ENCODE data around the gene HSDL1. TPM values are rescaled to one million over a fixed set of nuclear protein-coding genes. Genes with fewer than 3 reads are reported as not detected.

Gene HSDL1
- total RNA-seq, 1 experiment from 2014 or later = 17.1 TPM

GRCh38 chr16:84176192-84177053 is 31.4 kb upstream of the HSDL1 start:
- no peak for DNase-seq (ENCODE audit: low read depth)

- no peak for DNase-seq (ENCODE audit: low read depth)
Measured at GRCh38 chr16:84175350-84176081, 30.5 kb upstream of the HSDL1 start.

DNA sequence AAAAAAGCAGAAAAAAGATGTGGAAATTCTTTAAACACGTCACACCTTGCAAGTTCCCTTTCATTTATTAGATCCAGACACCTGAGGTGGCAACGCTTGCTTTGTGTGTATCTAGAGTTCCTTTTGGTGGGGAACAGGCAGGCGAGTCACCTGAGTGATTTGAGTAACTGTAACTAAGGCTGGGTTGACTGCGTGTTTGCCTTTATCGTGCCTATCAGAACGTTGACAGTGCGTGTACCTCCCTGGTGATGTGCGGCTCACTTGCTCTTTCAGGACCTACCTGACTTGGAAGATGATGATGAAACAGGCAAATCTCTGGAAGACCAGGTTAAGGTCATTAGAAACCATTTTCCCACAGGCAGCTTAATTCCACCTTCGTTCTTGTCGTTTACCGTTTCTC is 29.4 kb upstream of the HSDL1 start:
- DNase-seq (ENCODE audit: low read depth) = no peak

DNA sequence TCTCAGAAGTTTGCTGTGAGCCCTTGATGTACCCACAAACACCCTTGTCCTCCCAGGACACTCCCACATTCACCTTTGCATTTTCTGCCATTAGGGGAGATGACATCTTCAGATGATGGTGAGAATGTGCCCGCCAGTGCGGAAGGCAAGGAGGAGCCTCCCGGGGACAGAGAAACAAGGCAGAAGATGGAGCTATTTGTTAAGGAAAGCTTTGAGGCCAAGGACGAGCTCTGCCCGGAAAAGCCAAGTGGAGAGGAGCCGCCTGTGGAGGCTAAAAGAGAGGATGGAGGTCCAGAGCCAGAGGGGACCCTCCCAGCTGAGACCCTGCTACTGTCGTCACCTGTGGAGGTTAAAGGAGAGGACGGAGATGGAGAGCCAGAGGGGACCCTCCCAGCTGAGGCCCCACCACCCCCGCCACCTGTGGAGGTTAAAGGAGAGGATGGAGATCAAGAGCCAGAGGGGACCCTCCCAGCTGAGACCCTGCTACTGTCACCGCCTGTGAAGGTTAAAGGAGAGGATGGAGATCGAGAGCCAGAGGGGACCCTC is 24.9 kb upstream of the HSDL1 start:
- no peak for DNase-seq (ENCODE audit: low read depth)

GRCh38 chr16:84166796-84167695 is 22.1 kb upstream of the HSDL1 start:
- no peak for DNase-seq (ENCODE audit: low read depth)

DNA sequence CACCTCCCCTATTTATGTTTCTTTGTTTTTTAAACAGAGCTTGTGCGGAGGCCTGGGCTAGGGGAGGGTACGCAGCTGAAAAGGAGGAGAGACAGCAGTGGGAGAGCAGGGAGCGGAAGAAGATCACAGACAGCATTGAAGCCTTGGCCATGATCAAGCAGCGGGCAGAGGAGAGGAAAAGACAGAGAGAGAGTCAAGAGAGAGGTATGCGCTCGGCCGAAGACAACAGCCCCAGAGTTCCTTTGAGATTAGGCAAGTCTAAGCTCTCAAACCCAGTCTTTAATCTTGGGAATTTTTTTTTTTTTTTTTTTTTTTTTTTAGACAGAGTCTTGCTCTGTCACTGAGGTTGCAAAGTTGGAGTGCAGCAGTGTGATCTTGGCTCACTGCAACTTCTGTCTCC is 20.8 kb upstream of the HSDL1 start:
- no peak for DNase-seq (ENCODE audit: low read depth)

DNA sequence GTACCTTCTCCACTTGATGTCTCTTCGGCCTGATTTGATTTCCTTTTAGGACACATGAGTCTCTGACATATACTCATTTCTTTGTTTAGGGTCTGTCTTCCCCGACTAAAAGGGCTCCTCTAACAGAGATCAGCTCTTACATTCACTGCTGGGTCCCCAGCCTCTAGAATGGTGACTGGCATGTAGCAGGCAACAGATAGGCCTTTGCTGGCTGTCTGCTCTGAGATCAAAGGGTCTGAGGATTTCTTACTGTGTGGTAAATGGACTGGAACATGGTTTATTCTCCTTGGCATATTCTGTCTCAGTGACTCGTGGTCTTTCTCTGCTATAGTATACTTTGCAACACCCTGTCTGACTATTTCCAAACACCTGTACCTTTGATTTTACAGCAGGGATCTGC is 16.8 kb upstream of the HSDL1 start:
- DNase-seq (ENCODE audit: low read depth) = no peak

- DNase-seq (ENCODE audit: low read depth) = no peak
Measured at GRCh38 chr16:84161037-84161436, 16.1 kb upstream of the HSDL1 start.

DNA sequence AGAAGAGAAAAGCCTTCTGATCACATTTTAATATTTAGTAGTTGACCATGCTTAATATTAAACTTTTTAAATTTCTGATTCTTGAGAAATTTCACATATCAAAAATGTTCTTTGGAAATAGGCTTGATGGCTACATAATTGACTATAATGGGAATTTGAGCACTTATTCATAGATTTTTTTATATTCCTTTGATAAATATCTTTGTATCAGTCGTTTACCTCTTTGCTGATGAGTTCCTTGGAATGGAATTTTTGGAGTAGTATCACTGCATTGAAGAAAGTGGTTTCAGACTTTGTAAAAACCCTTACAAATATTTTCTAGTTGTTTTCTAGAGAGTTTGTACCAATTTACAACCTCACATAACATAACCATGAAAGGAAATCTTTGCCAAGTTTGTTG is 14.8 kb upstream of the HSDL1 start:
- DNase-seq (ENCODE audit: low read depth) = no peak

DNA sequence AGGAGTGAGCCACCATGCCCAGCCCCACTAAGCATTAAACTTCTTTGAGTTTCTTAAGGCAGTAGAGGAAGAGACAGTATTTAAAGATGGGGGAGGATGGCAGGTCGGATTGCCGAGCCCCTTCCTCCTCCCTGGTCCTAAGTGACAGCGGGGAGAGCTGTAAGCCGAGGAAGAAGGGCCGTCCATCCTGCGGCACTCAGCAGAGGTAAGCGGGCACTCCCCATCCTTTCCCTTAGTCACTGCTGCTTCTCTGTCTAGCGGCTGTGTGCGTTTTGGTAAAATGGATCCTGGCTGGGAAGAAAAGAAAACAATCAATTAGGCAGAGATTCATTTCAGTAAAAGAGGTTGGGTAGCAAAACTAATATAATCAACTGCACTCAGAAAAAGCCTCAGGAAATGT is 14.0 kb upstream of the HSDL1 start:
- DNase-seq (ENCODE audit: low read depth) = no peak

DNA sequence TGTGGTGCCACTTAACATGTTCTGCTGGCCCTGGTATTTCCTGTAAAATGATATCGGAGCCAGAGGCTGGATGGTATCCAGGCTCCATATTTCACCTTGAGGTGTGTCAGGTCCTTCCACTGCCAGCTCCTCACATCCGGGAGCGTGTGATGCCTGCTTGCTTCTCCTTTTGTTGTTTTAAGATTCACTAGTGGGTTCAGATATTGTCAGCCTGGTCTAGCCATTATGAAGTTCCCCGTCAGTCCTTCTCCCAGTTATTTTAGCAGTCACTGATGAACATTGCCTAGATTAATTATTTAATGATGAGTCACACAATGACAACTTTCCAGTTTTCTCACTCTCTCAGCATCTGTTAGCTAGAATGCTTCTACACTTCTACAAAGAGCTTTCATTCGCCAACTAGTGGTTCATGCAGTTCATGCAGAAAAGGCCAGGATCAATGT is 11.4 kb upstream of the HSDL1 start:
- DNase-seq (ENCODE audit: low read depth) = peak; percentile 25

GRCh38 chr16:84155771-84156170 is 10.8 kb upstream of the HSDL1 start:
- no peak for DNase-seq (ENCODE audit: low read depth)

- no peak for DNase-seq (ENCODE audit: low read depth)
Measured at GRCh38 chr16:84155226-84155625, 10.2 kb upstream of the HSDL1 start.

DNA sequence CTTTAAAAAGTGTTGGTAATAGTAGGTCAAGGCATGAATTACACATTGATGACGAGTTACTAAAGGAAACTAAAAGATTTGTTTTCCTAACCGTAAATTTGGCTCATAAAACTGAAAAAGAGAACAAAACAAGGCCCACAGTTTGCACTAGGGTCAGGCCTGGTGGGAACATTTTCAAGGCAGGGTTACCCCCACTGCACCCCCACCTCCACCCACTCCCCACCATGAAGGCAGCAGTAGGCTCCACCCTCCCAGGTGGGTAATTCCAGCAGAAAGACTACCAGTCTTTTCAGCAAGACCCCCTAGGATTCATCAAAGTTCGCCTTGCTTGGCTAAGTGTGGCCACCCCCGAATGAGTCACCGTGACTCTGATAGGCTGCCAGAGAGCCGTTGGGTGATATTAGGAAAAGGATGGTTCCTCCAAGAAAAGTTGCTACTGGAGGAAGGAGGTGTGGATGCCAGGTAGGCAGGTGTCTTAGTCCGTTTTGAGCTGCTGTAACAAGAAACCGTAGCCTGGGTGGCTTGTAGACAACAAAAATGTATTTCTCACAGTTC is 8.8 kb upstream of the HSDL1 start:
- DNase-seq (ENCODE audit: low read depth) = peak; percentile 24

- no peak for DNase-seq (ENCODE audit: low read depth)
Measured at GRCh38 chr16:84150926-84151325, 5.9 kb upstream of the HSDL1 start.

DNA sequence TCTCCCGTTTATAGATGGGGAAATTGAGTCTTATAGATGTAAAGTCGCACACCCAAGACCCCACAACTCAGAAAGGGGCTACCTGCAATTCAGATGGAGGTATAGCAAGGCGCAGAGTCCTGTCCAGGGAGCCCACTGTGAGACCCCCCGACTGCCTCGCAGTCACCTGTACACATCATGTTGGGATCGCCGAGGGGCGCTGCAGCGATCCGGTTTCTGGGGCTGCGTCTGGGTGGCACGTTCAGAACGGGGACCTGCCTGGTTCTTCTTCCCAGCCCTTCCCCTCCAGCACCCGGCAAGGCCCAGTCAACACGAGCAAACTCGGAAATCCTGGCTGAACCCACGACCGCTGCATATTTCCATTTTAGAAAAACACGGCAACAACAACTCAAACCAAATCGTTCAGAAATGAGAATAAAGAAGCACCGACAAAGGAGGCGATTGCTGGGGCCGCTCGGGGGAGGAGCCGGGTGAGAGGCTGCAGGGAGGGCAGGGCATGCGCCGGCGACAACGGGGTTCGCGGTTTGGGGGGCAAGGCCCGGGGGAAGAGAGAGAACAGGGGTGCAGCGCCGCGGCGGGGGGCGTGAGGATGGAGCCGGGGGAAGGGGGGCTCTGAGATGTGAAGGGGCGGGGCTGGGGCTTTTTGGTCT is 643 bp downstream of the HSDL1 start:
- peak; percentile 33 for DNase-seq (ENCODE audit: low read depth)

GRCh38 chr16:84143784-84144199 is 1.2 kb downstream of the HSDL1 start:
- DNase-seq (ENCODE audit: low read depth) = no peak

GRCh38 chr16:84143081-84143480 is 1.9 kb downstream of the HSDL1 start:
- DNase-seq (ENCODE audit: low read depth) = no peak

GRCh38 chr16:84141143-84141670 is 3.8 kb downstream of the HSDL1 start:
- DNase-seq (ENCODE audit: low read depth) = no peak

GRCh38 chr16:84139628-84140258 is 5.2 kb downstream of the HSDL1 start:
- DNase-seq (ENCODE audit: low read depth) = no peak
